Measurements from ENCODE around the gene PTTG1.

- TF ChIP-seq CTCF (IDR thresholded peaks at IDR 0.05) = no peak
- TF ChIP-seq EZH2 (IDR thresholded peaks at IDR 0.05; ENCODE audit: borderline replicate concordance, insufficient read depth, low read depth, low read length, poor library complexity, severe bottlenecking) = no peak
These were observed 52.0 kb downstream of the PTTG1 start for GRCh38 chr5:160473681-160474080.

All from B cell (primary cell).